ENCODE measurements around the gene BCAM.
"Not testable (repeated sequence)": the region's sequence is repeated elsewhere in the genome, so short reads cannot be mapped to it uniquely, and the experiment has no call there.

The BCAM gene

DNA sequence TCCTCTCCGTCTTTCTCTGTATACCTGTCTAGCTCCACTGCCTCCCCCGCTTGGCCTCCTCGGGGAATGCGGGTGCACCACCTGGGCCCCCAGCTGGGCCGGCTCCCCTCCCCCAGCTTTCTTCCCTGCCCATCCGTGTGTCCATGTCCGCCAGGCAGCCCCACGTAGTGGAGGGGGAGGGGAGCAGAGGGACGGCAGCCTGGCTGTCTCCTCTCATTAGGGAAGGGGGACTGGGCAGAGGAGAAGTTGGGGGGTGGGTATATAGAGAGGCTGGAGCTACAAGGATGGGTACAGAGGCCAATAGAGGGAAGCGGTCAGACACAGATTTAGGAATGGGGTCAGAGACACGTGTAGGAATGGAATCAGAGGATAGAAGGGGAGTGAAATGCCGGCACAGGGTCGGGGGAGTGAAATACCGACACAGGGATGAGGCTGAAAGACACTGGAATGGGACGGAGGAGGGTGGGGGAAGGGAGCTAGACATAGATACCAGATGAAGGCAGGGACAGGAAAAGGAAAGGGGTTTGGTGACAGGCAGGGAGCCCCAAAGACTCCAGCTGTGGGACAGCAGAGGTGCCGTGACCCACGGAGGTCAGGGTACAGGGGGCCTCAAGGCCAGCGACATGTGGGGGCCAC, 40.0 kb downstream of the BCAM start:
- DNase-seq, result no peak

DNA sequence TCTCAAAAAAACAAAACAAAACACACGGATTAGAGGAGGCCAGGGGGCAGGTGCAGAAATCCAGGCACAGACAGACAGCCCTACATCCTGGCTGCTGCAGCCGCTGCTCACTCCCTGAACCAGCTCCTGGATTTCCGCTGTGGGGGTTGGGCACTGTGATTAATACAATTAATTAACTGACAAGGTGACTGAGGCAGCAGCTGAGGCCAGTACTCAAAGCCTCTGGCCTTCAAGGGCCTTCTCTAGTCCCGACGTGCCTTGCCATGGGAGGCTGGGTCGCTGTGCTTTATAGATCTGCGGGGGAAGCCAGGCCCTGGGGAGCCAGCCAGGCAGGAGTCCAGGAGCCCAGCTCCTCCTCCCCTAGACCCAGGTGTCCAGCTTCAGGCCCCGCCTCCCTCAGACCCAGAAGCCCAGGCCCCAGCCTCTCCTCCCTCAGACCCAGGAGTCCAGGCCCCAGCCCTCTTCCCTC, 41.8 kb downstream of the BCAM start:
- DNase-seq, result no peak

DNA sequence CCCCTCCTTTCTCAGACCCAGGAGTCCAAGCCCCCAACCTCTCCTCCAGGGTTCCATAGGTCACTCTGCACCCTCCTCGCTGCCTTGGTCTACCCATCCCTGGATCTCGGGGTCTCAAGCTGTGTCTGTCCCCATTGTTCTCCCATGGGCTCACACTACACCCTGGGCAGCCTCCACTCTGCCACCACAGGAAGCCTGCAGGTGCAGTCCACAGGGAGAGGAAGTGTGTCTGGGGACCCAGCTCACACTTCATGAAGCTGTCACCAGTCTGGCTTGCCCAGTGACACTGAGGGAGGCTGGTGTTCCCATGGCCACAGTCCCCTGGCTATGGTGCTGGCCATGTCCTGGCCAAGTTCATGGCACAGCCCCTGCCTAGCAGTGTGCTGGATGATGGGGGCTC, 42.5 kb downstream of the BCAM start:
- DNase-seq, result no peak

DNA sequence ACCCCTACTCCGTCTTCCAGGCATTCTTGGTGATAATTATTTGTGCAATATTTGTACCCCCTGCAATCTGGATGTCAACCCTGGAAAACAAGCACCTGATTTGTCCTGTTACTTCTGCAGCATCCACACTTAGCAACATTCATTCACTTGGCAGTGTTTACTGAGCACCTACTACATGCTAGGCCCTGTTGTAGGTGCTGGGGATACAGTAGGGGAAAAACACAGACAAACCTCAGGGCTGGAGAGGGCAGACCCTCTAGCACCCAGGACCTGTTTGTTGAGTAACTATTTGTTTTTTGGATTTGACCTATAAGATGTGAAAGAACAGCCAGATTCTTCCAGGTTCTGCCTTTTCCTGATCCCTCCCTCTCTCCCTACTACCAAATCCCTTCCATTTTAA, 46.7 kb downstream of the BCAM start:
- no peak for DNase-seq

DNA sequence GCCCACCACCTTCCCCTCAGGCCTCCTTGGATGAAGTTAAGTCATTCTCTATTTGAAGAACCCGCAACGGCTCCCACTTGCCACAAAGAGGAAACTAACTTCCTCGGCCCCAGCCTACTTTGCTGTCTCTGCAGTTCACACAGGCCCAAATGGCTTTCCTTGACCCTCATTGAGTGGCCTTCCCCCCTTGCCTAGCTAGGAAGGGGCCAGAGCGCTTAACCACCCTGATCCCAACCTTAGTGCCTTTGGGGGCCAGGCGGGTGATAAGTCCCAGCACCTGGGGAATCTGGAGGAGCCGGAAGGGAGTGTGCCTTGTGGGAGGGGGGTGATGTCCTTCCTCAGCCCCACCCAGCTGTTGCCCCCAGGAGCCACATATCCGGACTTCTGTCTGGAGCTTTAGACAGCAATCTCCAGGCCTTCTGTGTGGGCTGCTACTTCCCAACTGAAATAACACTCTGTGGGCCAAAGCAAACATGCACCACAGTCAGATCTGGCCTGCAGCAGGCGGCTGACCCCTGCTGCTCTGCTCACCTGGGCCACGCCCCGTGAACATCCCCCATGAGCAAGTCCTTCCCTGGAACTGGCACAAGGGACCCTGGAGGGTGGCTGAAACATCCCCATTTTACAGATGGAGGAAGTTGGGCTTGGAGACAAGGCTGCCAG, 47.6 kb downstream of the BCAM start:
- DNase-seq, result no peak

DNA sequence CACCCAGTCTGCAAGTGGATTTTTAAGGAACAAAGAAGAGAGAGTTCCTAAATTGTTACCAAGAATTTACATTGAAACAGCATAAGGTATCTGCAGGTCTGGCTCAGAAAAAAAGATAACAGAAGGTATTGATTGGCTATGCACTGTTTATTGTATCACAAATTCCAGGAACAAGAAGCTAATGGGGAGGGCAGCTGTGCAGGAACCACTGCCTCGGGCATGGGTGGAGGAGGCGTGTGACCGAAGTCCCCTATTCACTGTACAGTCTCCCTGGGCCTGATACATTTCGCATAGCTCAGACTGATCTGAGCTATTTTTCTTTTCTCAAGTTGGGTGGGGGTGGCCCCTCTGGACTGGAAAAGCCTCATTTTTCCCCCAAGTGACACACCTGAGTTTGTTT, 48.9 kb downstream of the BCAM start:
- no peak for DNase-seq

DNA sequence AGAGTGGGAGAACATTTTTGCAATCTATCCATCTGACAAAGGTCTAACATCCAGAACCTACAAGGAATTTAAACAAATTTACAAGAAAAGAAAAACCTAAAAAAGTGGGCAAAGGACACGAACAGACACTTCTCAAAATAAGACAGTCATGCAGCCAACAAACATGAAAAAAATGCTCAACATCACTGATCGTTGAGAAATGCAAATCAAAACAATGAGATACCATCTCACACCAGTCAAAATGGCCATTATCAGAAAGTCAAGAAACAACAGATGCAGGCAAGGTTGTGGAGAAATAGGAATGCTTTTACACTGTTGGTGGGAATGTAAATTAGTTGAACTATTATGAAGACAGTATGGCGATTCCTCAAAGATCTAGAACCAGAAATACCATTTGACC, 52.7 kb downstream of the BCAM start:
- not testable (repeated sequence) for DNase-seq

DNA sequence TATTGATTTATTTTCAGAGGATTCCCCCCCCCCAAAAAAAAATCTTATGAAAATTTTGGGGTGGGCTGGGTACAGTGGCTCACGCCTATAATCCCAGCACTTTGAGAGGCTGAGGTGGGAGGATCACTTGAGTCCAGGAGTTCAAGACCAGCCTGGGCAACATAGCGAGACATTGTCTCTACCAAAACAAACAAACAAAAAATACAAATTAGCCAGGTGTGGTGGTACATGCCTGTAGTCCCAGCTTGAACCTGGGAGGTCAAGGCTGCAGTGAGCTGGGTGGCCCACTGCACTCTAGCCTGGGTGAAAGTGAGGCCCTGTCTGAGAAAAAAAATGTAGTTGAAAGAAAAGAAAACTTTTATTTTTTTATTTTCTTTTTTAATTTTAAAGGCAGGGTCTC, 55.1 kb downstream of the BCAM start:
- no peak for DNase-seq

DNA sequence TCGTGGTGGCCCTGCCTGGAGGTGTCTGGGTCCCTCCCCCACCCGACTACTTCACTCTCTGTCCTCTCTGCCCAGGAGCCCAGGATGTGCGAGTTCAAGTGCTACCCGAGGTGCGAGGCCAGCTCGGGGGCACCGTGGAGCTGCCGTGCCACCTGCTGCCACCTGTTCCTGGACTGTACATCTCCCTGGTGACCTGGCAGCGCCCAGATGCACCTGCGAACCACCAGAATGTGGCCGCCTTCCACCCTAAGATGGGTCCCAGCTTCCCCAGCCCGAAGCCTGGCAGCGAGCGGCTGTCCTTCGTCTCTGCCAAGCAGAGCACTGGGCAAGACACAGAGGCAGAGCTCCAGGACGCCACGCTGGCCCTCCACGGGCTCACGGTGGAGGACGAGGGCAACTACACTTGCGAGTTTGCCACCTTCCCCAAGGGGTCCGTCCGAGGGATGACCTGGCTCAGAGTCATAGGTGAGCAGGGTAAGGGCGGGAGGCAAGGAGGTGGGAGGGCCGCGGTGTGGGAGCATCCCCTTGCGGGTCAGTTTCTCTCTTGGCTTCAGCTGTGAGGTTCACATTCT, 56.4 kb downstream of the BCAM start:
- no peak for DNase-seq

DNA sequence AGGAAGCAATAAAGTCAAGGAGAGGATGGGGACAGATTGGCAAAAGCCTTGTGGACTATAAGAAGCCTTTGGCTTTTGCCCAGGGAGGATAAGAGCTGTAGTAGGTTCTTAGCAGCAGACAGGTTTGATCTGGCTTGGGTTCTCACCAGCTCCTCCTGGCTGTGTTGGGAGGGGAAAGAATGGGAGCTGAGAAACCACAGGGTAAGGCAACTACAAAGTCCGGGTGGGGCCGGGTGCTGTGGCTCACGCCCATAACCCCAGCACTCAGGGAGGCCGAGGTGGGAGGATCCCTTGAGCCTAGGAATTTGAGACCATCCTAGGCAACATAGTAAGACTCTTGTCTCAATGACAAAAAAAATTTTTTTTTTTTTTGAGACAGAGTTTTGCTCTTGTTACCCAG, 57.8 kb downstream of the BCAM start:
- DNase-seq, result no peak

DNA sequence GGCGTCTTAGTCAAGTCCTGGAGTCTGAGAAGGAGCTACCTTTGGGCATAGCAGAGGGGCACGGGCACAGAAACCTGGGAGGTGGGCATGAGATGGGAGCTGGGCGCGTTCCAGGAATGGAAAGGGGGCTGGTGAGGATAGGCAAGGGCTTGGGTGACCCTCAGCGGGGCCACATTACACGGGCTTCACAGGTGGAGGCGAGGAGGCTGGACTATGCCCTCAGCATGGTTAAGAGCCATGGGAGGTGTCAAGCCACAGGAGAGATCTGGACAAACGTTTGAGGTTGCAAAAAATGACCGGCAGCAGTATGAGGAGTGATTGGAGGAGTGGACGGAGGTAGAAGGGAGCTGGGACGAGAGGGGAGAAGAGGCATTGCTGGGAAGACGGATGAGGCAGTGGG, 58.7 kb downstream of the BCAM start:
- DNase-seq, result no peak

DNA sequence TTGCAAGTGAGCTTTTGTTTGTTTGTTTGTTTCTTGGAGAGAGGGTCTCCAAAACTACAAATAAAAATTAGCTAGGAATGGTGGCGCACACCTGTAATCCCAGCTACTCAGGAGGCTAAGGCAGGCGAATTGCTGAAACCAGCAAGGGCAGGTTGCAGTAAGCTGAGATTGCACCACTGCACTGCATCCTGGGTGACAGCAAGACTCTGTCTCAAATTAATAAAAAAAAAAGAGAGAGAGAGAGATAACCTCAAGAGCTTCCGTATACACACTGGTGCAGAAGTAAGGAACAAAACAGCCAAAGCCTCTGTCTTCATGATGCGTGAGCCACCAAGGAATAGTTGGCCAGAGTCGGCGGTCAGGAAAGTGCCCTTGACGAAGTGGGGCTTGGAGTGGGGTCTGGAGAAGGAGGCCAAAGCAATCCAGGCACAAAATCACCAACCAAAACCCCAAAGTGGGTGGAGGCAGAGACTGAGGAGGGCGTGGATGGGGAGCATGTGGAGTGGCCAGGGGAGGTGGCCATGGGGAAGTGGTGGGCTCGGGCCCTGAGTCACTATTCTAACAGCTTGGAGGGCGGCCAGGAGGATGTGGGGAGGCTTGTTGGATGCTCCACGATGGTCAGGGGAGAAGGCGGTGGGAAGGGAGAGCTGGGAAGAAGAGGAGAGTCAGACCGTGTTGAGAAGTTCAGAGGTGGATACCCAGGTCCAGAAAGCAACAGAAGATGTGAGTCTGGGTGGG, 61.0 kb downstream of the BCAM start:
- DNase-seq, result peak; percentile 74
